ENCODE measurements around the gene ANO7. TPM values are rescaled to one million over a fixed set of nuclear protein-coding genes. Genes with fewer than 3 reads are reported as not detected.

Gene ANO7
- total RNA-seq, 1 experiment from 2014 or later: 0.84 TPM

GRCh38 chr2:241257419-241258032, 69.0 kb downstream of the ANO7 start:
- peak; percentile 10; the same call in 1 of the 2 replicates for TF ChIP-seq RAD21 (IDR thresholded peaks at IDR 0.05; ENCODE audit: low read depth)
- TF ChIP-seq CTCF (IDR thresholded peaks at IDR 0.05 in 2 of 3, conservative IDR thresholded peaks at IDR 0.05 in 1 of 3; ENCODE audit: borderline replicate concordance in 1 of 3, insufficient read depth in 1 of 3, low read depth in 2 of 3, low read length in 2 of 3): 0 out of 6 replicates have a peak, but pooled peaks of 1 of the 3 experiments have one; percentile 4
- no peak for TF ChIP-seq EZH2phosphoT487 (IDR thresholded peaks at IDR 0.05; ENCODE audit: borderline replicate concordance)
- no peak for TF ChIP-seq POLR2AphosphoS5 (IDR thresholded peaks at IDR 0.05; ENCODE audit: low read depth, low read length)
- no peak for TF ChIP-seq ATF3 (IDR thresholded peaks at IDR 0.05)
- peaks cover 58% of the 10 kb centered on the region; the same call in 1 of the 2 replicates for H3K79me2 ChIP-seq (ENCODE audit: insufficient read depth, low read length)
- no peaks in the 10 kb centered on the region for H3K9me2 ChIP-seq (ENCODE audit: insufficient read depth)
- no peak overlapping the region for H3K4me3 ChIP-seq (replicated peaks in 1 of 2; ENCODE audit: low read depth in 1 of 2, low read length in 2 of 2)
- no TSS peak for BruUV-seq (replicated peaks)
- no peak overlapping the region for H3K9ac ChIP-seq (ENCODE audit: low read length)
- intact Hi-C loops (cut with micrococcal nuclease): no loop called here
- no peak overlapping the region for H2AFZ ChIP-seq (ENCODE audit: low read depth, low read length, poor library complexity, severe bottlenecking)
- H4K20me1 ChIP-seq (ENCODE audit: insufficient read depth): peaks cover 5% of the 10 kb centered on the region; the same call in 1 of the 2 replicates
- H3K4me1 ChIP-seq (ENCODE audit: control insufficient read depth in 1 of 2, insufficient read depth in 2 of 2, low read length in 2 of 2): no peaks in the 10 kb centered on the region
- ATAC-seq (no peak), DNase-seq (ENCODE audit: low read depth, low spot score) (no peak)
- H3K27me3 ChIP-seq (ENCODE audit: insufficient read depth, low read length): no peaks in the 10 kb centered on the region
- POLR2A ChIA-PET: no interaction called here
- RAD21 ChIA-PET (ENCODE audit: low non-redundant PET in 1 of 2, low total read pairs in 2 of 2, uncharacterized antibody in 2 of 2, unreplicated experiment in 2 of 2): no interaction called here
- no peaks in the 10 kb centered on the region for H3K9me3 ChIP-seq (ENCODE audit: control insufficient read depth in 1 of 2, insufficient read depth in 1 of 2, low read depth in 1 of 2, low read length in 2 of 2)
- no peak overlapping the region for H3K27ac ChIP-seq (ENCODE audit: low read depth, low read length)
- H3K4me2 ChIP-seq (ENCODE audit: low read length): no peak overlapping the region
- CTCF ChIA-PET: no interaction called here
- peaks cover 64 to 76% of the 10 kb centered on the region in 2 experiments for H3K36me3 ChIP-seq (ENCODE audit: control insufficient read depth in 1 of 2, insufficient read depth in 2 of 2, low read length in 2 of 2)
